Measurements from ENCODE around the gene STIM1. TPM values are rescaled to one million over a fixed set of nuclear protein-coding genes. Genes with fewer than 3 reads are reported as not detected.
A peak's percentile ranks its signal among the peaks of the same experiment; 100 is the strongest.
"Not testable (repeated sequence)": the region's sequence is repeated elsewhere in the genome, so short reads cannot be mapped to it uniquely, and the experiment has no call there.

Gene STIM1
- total RNA-seq, 1 experiment from 2014 or later, result 35.6 TPM

DNA sequence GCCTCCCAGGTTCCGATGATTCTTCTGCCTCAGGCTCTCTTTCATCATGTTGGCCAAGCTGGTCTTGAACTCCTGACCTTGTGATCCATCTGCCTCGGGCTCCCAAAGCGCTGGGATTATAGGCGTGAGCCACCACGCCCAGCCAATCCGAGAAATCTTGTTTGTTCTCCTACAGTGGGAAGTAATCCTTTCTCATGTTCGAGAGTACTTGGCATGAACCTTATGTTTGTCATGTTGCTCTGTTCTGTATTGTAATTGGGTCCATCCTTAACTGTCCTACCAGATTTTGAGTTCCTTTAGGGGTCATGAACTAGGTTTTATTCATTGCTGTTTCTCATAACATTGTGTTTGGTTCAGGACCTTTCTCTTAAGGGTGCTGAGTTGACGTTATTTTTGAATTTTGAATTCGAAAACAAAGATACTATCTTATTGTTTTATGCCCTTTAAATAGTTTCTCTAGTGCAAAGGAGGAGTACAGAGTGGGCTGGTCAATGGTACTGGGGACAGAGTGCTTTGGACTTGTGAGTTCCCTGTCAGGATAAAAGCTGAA, 125.7 kb downstream of the STIM1 start:
- no peak for DNase-seq (ENCODE audit: low read depth)

DNA sequence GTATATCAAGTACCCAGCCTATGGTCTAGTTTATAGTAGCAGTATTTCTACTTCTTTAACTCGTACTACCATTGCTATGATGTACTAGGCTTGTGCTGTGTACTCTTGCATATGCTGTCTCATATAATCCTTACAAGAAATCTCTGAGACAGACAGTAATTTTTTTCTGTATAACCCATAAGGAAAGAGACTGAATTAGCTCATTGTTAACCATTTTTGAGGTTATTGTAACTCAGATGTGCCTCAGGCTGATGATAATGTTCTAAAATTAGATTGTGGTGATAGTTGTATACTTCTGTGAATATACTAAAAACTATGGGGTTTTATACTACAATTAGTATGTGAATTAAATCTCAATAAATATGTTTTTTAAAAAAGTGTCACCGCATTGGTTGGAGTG, 127.0 kb downstream of the STIM1 start:
- peak; percentile 23 for DNase-seq (ENCODE audit: low read depth)

DNA sequence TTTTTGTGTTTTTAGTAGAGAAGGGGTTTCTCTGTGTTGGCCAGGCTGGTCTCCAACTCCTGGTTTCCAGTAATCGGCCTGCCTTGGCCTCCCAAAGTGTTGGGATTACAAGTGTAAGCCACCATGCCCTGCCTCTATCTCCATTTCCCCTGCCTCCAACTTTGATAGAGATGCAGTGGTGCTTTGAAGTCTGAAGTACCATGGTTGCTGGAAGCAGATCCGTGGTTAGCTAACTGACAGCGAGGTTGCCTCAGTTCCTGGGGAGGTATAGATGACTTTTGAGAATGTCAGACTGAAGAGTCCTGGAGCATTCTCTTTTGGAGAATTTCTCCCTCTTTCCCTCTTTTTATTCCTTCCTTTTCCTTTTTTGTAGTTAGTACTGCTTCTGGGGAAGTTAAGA, 127.6 kb downstream of the STIM1 start:
- no peak for DNase-seq (ENCODE audit: low read depth)

DNA sequence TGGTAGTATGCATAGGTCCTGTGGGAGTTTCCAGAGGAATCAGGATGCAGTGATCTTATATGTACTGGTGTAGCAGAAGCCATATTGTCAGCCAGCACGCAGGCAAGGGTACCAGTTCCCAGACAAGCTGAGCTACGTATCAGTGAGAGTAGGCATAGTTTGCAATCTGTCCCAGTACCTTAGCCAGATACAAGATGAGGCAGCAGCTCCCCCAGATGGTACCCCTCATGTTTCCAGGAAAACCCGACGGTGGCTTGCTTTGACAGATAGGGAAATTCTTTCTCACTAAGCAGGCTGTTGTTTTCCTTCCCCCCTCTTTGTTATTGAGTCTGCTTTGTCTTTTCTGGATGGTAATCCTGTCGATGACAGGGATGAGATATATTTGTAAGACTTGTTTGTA, 129.4 kb downstream of the STIM1 start:
- no peak for DNase-seq (ENCODE audit: low read depth)

DNA sequence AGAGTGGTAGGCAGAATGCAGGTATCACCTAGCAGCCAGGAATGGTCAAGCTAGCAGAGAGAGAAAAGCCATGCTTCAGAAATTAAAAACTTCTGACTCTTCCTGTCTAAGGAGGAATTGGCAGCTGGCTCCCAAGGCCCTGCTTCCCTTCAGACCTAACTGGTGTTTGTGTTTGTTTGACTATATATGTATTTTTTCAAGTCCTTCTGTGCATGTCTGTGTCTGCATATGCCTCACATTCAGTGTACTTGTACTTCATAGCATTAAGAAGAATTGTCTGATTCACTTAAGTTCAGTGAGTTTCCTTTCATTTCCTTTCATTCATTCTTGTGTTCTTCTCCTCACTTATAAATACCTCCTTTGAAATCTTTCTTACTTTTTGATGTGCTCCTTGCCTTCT, 130.2 kb downstream of the STIM1 start:
- no peak for DNase-seq (ENCODE audit: low read depth)

DNA sequence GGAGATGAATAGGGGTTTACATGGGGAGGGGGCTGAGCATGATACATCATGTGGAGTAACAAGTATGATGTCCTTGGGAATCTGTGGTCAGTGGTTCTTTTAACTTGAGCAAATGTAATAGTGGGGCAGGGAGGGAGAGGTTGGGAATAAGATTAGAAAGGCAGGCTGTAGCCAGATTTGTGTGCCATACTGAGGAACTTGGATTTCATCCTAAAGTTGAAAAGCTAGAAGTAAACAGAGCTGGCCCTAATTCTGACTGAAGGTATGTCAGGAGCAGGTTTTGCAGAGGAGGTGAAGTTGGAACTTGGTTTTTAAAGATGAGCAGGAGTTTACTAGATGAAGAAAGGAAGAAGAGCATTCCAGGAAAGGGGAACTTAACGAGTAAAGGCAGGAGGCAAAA, 130.8 kb downstream of the STIM1 start:
- DNase-seq (ENCODE audit: low read depth), result no peak

DNA sequence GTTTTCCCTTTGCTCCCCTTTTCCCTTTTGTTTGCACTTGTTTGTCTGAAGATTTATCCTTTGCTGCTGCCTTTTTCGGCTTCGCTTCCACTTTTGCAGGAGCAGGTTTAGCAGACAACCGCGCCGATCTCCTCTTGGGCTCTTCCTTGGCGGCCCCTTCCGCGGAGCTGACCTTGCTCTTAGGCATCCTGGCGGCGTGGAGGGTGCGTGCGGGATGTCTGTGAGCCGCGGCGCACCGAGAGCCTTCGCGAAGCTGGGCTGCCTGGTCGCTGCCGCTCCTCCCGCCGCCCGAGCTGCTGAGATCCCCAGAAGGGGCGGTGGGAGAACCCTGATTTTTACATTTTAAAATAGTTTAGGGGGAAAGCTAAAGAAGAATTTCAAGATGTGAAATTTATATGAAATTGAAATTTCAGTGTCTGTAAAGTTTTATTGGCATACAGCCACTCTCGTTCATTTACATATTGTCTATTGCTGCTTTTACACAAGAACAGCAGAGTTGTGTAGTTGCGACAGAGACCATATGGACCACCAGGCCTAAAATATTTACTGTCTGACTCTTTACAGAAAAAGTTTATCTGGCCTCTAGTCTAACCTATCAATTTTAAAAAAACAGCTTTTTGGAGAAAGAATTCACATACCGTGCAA, 133.9 kb downstream of the STIM1 start:
- no peak for DNase-seq (ENCODE audit: low read depth)

DNA sequence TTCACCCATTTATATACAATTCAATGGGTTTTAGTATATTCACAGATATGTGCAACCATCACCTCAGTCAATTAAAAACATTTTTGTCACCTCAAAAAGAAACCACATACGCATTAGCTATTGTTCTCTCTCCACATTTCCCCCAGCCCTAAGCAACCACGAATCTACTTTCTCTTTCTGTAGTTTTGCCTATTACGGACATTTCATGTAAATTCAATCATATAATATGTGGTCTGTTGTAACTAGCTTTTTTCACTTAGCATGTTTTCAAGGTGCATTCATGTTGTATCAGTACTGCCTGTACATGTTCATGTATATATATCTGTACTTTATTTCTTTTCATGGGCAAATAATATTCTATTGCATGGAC, 134.4 kb downstream of the STIM1 start:
- DNase-seq (ENCODE audit: low read depth), result no peak

DNA sequence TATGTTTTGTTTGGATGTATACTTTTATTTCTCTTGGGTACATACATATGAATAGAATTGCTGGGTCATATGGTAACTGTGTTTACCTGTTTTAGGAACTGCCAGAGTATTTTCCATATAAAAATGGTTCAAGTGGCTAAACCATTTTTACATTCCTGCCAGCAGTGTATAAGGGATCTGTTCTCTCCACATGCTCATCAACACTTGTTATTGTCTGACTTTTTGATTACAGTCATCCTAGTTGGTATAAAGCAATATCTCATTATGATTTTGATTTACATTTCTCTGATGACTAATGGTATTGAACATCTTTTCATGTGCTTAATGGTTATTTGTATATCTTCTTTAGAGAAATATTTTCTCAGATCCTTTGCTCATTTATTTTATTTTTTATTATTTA, 134.9 kb downstream of the STIM1 start:
- no peak for DNase-seq (ENCODE audit: low read depth)

DNA sequence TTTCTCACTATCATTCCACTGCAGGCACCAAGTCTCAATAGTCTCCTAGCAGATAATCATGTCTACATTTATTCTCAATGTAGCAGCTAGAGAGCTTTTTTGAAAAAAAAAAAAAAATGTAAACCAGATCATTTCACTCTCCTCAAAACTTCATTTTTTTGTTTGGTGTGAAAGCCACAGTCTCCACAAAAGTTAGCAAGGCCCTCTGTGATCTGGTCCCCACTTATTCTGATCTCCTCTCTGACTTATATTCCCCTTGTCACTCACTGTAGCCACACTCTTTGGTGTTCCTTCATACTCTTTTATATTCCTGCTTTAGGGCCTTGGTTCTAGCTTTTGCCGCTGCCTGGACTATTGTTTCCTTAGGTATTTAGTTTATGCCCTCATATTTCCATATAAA, 137.5 kb downstream of the STIM1 start:
- DNase-seq (ENCODE audit: low read depth), result no peak

DNA sequence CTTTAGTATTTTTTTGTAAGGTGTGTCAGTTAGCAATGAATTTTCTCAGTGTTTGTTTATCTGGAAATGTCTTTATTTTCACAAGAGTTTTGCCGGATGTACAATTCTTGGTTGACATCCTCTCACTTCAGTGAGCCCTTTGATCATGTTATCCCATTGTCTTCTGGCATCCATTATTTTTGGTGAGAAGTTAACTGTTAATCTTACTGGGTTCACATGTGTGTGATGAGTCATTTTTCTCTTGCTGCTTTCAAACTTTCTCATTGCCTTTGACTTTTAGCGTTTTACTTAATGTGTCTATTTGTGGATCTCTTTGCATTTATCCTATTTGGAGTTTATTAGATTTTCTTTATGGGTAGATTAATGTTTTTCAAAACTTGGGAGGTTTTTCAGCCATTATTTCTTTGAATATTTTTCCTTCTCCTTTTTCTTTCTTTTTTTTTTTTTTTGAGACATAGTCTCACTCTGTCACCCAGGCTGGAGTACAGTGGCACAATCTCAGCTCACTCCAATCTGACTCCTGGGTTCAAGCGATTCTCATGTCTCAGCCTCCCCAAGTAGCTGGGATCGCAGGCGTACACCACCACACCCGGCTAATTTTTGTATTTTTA, 138.7 kb downstream of the STIM1 start:
- DNase-seq (ENCODE audit: low read depth), result peak; percentile 56

DNA sequence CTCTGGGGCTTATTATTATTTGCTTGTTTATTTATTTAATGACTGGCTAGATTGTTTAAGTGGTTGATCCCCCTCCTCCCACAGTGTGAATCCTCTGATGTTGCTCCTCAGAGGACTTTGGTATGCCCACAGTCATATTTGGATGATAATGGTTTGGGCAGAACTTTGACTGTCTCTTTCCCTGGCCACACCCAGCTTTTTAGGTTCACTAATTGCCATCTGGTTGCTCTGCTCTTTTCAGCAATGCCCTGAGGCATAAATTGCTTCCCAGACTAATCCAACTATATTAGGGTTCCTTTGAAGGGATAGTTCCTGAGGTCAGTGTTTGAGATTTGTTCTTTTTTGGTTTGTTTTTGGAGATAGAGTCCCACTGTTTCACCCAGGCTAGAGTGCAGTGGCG, 139.8 kb downstream of the STIM1 start:
- peak; percentile 78 for DNase-seq (ENCODE audit: low read depth)

DNA sequence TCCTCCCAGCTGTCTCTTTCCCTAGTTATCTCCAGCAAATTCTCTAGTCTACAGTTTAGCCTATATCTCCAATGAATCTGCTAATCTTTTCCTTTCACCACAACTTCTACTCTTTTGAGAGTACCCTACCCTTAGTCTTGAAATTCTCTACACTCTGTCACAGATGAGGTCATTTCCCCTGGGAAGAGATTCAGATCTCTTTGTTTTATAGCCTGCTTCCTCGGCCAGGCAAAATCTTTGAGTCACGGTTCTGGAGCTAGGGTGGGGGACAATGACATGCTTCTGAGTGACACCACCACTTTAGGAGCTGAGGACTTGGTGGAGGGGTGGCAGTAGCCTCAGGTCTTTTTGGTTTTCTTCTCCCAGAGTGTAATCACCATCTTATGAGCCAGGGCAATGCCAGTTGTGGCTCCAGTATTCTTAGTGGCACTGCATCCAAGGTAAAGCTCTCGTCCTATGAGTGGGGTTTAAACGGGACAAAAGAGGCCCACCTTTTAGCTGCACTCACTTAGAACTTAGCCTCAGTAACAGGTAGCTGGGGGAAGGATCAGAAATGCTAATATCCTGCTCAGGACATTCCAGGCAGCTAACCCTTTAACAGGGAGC, 140.6 kb downstream of the STIM1 start:
- DNase-seq (ENCODE audit: low read depth), result peak; percentile 89

DNA sequence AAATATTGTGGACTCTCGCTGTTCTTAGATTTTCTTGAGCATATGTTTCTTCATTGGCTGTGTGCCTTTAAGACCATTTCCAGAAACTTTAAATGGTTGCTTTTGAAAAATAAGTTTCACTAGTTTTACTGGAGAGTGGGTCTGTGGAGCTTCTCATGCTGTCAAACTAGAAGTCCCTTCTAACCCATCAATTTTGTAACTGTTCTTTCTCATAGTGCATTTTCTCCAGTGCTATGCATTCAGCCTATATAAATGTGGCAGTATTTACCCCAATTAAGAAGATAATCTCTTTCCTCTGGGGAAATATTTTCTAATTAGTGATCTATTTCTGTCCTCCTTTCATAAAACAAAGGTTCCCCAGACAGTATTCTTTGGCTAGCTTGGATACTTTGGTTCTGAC, 141.2 kb downstream of the STIM1 start:
- DNase-seq (ENCODE audit: low read depth), result no peak

DNA sequence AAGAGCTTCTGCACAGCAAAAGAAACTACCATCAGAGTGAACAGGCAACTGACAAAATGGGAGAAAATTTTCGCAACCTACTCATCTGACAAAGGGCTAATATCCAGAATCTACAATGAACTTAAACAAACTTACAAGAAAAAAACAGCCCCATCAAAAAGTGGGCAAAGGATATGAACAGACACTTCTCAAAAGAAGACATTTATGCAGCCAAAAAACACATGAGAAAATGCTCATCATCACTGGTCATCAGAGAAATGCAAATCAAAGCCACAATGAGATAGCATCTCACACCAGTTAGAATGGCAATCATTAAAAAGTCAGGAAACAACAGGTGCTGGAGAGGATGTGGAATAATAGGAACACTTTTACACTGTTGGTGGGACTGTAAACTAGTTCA, 149.3 kb downstream of the STIM1 start:
- DNase-seq (ENCODE audit: low read depth), result not testable (repeated sequence)

DNA sequence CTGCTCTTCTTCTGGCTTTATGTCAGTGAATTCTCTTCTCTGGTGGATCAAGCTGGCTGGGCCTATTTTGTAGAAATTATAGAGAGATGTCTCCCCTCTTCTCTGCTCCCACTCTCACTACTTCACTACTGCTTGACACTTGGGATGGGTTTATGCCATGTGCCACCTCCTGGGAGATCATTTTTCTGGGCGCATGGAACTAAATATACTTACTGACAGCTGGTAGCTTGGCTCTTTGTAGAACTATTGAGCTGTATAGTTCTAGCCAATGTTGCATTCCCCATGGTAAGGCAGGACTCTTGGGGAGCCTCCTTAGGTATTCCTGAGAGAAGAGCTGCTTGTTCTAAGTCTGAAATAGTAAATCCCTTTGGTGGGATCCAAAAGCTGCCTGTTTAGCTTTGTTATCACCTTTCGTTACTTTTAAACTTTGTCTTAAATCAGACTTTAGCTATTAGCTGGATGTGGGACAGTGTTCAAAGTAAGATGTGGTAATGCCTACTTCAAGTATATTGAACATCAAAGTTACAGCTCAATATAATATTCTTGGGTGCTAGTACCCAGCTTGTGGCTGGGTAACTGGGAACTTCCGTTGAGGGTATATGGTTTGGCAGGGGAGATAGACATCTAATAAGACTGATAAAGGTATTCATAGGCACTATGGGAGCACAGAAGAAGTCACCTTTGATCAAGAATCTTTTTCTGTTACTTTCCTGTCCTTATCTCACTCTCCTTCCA, 151.6 kb downstream of the STIM1 start:
- no peak for DNase-seq (ENCODE audit: low read depth)

DNA sequence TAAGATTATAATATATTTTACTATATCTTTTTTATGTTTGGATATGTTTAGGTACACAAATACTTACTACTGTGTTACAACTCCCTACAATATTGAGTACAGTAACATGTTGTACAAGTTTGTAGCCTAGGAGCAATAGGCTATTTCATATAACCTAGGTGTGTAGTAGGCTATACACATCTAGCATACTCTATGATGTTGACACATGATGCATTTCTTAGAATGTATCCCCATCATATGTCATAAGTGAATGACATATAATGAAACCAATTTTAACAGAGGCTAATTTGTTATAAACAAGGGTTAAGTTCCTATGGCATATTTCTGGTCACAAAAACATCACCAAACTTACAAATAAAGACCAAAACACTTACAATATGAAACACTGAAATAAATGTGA, 152.7 kb downstream of the STIM1 start:
- DNase-seq (ENCODE audit: low read depth), result no peak

DNA sequence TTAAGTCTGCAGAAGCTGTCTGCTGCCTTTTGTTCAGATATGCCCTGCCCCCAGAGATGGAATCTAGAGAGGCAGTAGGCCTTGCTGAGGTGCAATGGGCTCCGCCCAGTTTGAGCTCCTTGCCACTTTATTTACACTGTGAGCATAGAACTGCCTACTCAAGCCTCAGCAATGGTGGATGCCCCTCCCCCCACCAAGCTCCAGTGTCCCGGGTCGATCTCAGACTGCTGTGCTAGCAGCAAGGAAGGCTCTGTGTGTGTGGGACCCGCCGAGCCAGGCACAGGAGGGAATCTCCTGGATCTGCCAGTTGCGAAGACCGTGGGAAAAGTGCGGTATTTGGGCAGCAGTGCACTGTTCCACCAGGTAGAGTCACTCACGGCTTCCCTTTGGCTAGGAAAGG, 161.1 kb downstream of the STIM1 start:
- DNase-seq (ENCODE audit: low read depth), result not testable (repeated sequence)

DNA sequence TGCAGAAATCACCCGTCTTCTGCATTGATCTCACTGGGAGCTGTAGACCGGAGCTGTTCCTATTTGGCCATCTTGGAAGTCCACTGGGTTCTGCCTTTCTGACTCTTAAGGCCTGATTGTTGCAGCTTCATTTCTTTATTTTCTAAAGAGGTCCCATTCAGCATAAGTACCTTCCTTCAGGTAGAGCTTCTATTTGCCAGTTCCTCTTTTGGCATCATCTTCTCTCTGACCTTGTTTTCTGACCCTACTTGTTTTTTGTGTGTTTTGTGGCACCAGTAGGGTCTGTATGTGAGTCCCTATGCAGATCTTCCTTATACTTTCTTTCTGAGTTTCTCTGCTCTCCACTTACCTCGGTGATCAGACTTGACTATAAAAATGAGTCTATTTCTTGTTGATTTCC, 161.7 kb downstream of the STIM1 start:
- no peak for DNase-seq (ENCODE audit: low read depth)

DNA sequence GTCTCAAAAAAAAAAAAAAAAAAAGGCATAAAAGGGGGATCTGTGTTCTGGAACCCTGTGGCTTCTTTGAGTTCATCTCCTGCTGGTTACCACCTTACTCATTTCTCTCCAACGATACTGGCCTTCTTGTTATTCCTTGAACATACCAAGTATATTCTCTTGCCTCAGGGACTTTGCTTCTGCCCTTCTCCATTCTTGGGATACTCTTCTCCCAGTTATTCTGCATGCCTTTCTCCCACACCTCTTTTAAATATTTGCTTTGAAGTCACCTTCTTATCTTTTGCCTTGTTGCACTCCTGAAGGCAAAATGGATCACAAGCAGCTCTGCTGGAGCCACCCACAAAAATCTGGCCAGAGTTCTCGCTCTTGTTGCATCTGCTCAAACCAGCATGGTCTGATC, 163.2 kb downstream of the STIM1 start:
- DNase-seq (ENCODE audit: low read depth), result peak; percentile 27

DNA sequence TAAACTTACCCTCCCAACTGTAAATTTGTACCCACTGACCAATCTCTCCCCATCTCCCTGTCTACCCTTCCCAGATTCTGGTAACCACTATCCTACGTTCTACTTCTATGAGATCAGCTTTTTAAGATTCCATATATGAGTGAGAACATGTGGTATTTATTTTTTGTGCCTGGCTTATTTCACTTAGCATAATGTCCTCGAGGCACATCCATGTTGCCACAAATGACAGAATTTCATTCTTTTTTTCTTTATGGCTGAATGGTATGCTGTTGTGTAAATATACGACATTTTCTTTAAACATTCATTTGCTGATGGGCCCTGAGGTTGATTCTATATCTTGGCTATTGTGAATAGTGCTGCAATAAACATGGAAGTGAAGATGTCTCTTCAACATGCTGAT, 164.4 kb downstream of the STIM1 start:
- peak; percentile 21 for DNase-seq (ENCODE audit: low read depth)

DNA sequence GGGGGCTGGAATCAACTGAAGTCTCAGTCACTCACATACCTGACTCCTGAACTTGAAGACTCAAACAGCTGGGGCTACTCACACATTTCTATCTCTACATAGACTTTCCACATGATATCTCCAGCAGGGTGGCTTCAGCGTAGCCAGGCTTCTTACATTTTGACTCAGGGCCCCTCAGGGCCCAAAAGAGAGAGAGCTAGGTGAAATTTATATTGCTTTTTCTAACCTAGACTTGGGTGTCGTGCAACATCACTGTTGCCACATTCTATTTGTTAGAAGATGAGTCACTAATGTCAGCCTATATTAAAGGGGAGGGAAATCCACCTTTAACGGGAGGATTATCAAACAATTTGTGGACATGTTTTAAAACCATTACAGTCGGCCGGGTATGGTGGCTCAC, 167.2 kb downstream of the STIM1 start:
- no peak for DNase-seq (ENCODE audit: low read depth)

Data from M059J (cell line).